Rectal smooth muscle tissue (tissue), 1 donor: ENCODE measurements around the gene ESCO1.
"Not testable (repeated sequence)": the region's sequence is repeated elsewhere in the genome, so short reads cannot be mapped to it uniquely, and the experiment has no call there.

Experiments used
- H3K27ac ChIP-seq: one replicate; pipeline ENCODE4 v1.7.0; 2013; ENCODE audit warnings: low read depth, low read length, inconsistent platforms
- H3K27me3 ChIP-seq: one replicate; pipeline ENCODE4 v1.7.0; 2013; ENCODE audit warnings: low read length; ENCODE audit not compliant: control insufficient read depth, insufficient read depth
- H3K36me3 ChIP-seq: one replicate; pipeline ENCODE4 v1.7.0; 2013; ENCODE audit warnings: low read length; ENCODE audit not compliant: control insufficient read depth, insufficient read depth
- H3K4me1 ChIP-seq: one replicate; pipeline ENCODE4 v1.7.0; 2013; ENCODE audit warnings: low read length; ENCODE audit not compliant: control insufficient read depth, insufficient read depth
- H3K4me3 ChIP-seq: one replicate; pipeline ENCODE4 v1.7.0; 2013; ENCODE audit warnings: low read length
- H3K9ac ChIP-seq: one replicate; pipeline ENCODE4 v1.7.0; 2013; ENCODE audit warnings: low read length

The ESCO1 gene

GRCh38 chr18:21600526-21601410 lies at the start of gene ESCO1:
TSS of gene ESCO1 (minus strand) at chr18:21600704. CDS start at chr18:21574843, 25,861 bp downstream.
- H3K9ac ChIP-seq = peak within 1 kb of the TSS; percentile 88
- peak within 1 kb of the TSS; percentile 83 for H3K4me3 ChIP-seq
- no peaks in the 10 kb centered on the region for H3K4me1 ChIP-seq
- H3K27me3 ChIP-seq = no peaks in the 10 kb centered on the region
- H3K27ac ChIP-seq = peak within 1 kb of the TSS; percentile 91
- no peaks in the 10 kb centered on the region for H3K36me3 ChIP-seq

- not testable (repeated sequence) for H3K9ac ChIP-seq, H3K36me3 ChIP-seq, H3K27me3 ChIP-seq, H3K4me3 ChIP-seq, H3K4me1 ChIP-seq, H3K27ac ChIP-seq
These were observed 39.9 kb upstream of the ESCO1 start for GRCh38 chr18:21640375-21640774.

GRCh38 chr18:21638822-21639221 lies 38.3 kb upstream of the ESCO1 start:
- H3K36me3 ChIP-seq = no peaks in the 10 kb centered on the region
- H3K4me1 ChIP-seq = no peaks in the 10 kb centered on the region
- no peaks in the 10 kb centered on the region for H3K27me3 ChIP-seq
- H3K4me3 ChIP-seq = no peak overlapping the region
- H3K9ac ChIP-seq = no peak overlapping the region
- no peak overlapping the region for H3K27ac ChIP-seq

- H3K36me3 ChIP-seq = no peaks in the 10 kb centered on the region
- no peaks in the 10 kb centered on the region for H3K4me1 ChIP-seq
- H3K4me3 ChIP-seq = no peak overlapping the region
- no peak overlapping the region for H3K27ac ChIP-seq
- H3K27me3 ChIP-seq = no peaks in the 10 kb centered on the region
- no peak overlapping the region for H3K9ac ChIP-seq
These were observed 36.3 kb upstream of the ESCO1 start for GRCh38 chr18:21636769-21637168.

GRCh38 chr18:21634588-21635199 lies 34.2 kb upstream of the ESCO1 start:
- no peak overlapping the region for H3K27ac ChIP-seq
- H3K27me3 ChIP-seq = no peaks in the 10 kb centered on the region
- no peak overlapping the region for H3K4me3 ChIP-seq
- no peaks in the 10 kb centered on the region for H3K36me3 ChIP-seq
- H3K4me1 ChIP-seq = no peaks in the 10 kb centered on the region
- no peak overlapping the region for H3K9ac ChIP-seq

- no peaks in the 10 kb centered on the region for H3K36me3 ChIP-seq
- H3K9ac ChIP-seq = no peak overlapping the region
- H3K4me1 ChIP-seq = no peaks in the 10 kb centered on the region
These were observed 31.9 kb upstream of the ESCO1 start for GRCh38 chr18:21632393-21632792.

GRCh38 chr18:21629089-21629832 lies 28.8 kb upstream of the ESCO1 start:
- Histone ChIP-seq H3K27ac (no peak overlapping the region), H3K36me3 (peaks cover 6% of the 10 kb centered on the region), H3K4me3 (no peak overlapping the region), H3K27me3 (no peaks in the 10 kb centered on the region), H3K9ac (no peak overlapping the region), H3K4me1 (no peaks in the 10 kb centered on the region)

More at GRCh38 chr18:21632393-21632792, 31.9 kb upstream of the ESCO1 start:
- no peak overlapping the region for H3K27ac ChIP-seq
- no peaks in the 10 kb centered on the region for H3K27me3 ChIP-seq
- no peak overlapping the region for H3K4me3 ChIP-seq

- H3K36me3 ChIP-seq = peaks cover 12% of the 10 kb centered on the region
- H3K27ac ChIP-seq, H3K4me1 ChIP-seq, H3K4me3 ChIP-seq, H3K27me3 ChIP-seq, H3K9ac ChIP-seq: not testable (repeated sequence)
These were observed 21.1 kb upstream of the ESCO1 start for GRCh38 chr18:21621640-21622039.

GRCh38 chr18:21612125-21613039 lies 11.9 kb upstream of the ESCO1 start, which contains the start of gene SNRPD1:
TSS of gene SNRPD1 (plus strand) at chr18:21612314. CDS start at chr18:21612430, 116 bp downstream.
- no peaks in the 10 kb centered on the region for H3K36me3 ChIP-seq
- no peaks in the 10 kb centered on the region for H3K27me3 ChIP-seq
- peaks cover 6% of the 10 kb centered on the region for H3K4me1 ChIP-seq

GRCh38 chr18:21611401-21612124 lies 11.1 kb upstream of the ESCO1 start:
- peak overlapping the region; percentile 93 for H3K4me3 ChIP-seq
- not testable (repeated sequence) for H3K27me3 ChIP-seq, H3K36me3 ChIP-seq, H3K4me1 ChIP-seq, H3K27ac ChIP-seq, H3K9ac ChIP-seq

More at GRCh38 chr18:21612125-21613039, 11.9 kb upstream of the ESCO1 start, which contains the start of gene SNRPD1:
- H3K4me3 ChIP-seq = peak within 1 kb of the TSS; percentile 93
- H3K27ac ChIP-seq = peak within 1 kb of the TSS; percentile 71
- peak within 1 kb of the TSS; percentile 84 for H3K9ac ChIP-seq

GRCh38 chr18:21605213-21605612 lies 4.7 kb upstream of the ESCO1 start:
- H3K4me1 ChIP-seq = no peaks in the 10 kb centered on the region
- no peaks in the 10 kb centered on the region for H3K36me3 ChIP-seq
- H3K27me3 ChIP-seq = no peaks in the 10 kb centered on the region
- H3K9ac ChIP-seq = no peak overlapping the region
- H3K27ac ChIP-seq = no peak overlapping the region
- H3K4me3 ChIP-seq = no peak overlapping the region
